Fibroblast of skin of left quadriceps (primary cell): Measurements from ENCODE around the gene PPM1K.

ENCODE experiments used
- DNase-seq, 2 experiments: peaks; one replicate each; pipeline ENCODE4 v3.0.0-alpha.2; 2013; ENCODE audit warnings: low read depth in 2 of 2

The PPM1K gene

GRCh38 chr4:88217169-88217568 is 67.2 kb downstream of the PPM1K start:
- no peak for DNase-seq

- no peak for DNase-seq
These were observed 68.0 kb downstream of the PPM1K start for GRCh38 chr4:88216395-88216794.

- DNase-seq = no peak
These were observed 69.0 kb downstream of the PPM1K start for GRCh38 chr4:88215351-88215750.

- no peak for DNase-seq
These were observed 72.2 kb downstream of the PPM1K start for GRCh38 chr4:88212253-88212561.

GRCh38 chr4:88211473-88212252 is 72.7 kb downstream of the PPM1K start:
- DNase-seq = peak; percentile 12 to 21

GRCh38 chr4:88208156-88208555 is 76.2 kb downstream of the PPM1K start:
- DNase-seq = no peak
